ENCODE results near the gene SLC35B3. TPM values are rescaled to one million over a fixed set of nuclear protein-coding genes. Genes with fewer than 3 reads are reported as not detected.

The SLC35B3 gene
- polyA plus RNA-seq: 30.1 TPM
- long read RNA-seq, donor 1, partial matches to known transcripts: 0 of 1 reads
- long read RNA-seq, donor 1, other reads (novel, unspliced or antisense): 0 of 1 reads
- long read RNA-seq, donor 2, partial matches to known transcripts: 12 of 15 reads
- long read RNA-seq, donor 2, other reads (novel, unspliced or antisense): 0 of 15 reads
- long read RNA-seq, donor 3, partial matches to known transcripts: 13 of 14 reads
- long read RNA-seq, donor 3, other reads (novel, unspliced or antisense): 0 of 14 reads
- long read RNA-seq, donor 4, partial matches to known transcripts: 0 of 1 reads
- long read RNA-seq, donor 4, other reads (novel, unspliced or antisense): 0 of 1 reads
- long read RNA-seq, donor 5, partial matches to known transcripts: 0 of 1 reads
- long read RNA-seq, donor 5, other reads (novel, unspliced or antisense): 0 of 1 reads
- long read RNA-seq, donor 6, partial matches to known transcripts: 0 of 3 reads
- long read RNA-seq, donor 6, other reads (novel, unspliced or antisense): 0 of 3 reads
- long read RNA-seq, donor 7: 0 reads
- long read RNA-seq, donor 8, transcript SLC35B3-202 (11 exons, 1,973 nt): major isoform, 5 of 5 reads
- long read RNA-seq, donor 8, partial matches to known transcripts: 0 of 5 reads
- long read RNA-seq, donor 8, other reads (novel, unspliced or antisense): 0 of 5 reads
- long read RNA-seq, donor 9, partial matches to known transcripts: 0 of 8 reads
- long read RNA-seq, donor 9, other reads (novel, unspliced or antisense): 6 of 8 reads
- long read RNA-seq, donor 10, partial matches to known transcripts: 0 of 3 reads
- long read RNA-seq, donor 10, other reads (novel, unspliced or antisense): 0 of 3 reads
- long read RNA-seq, donor 11, partial matches to known transcripts: 0 of 5 reads
- long read RNA-seq, donor 11, other reads (novel, unspliced or antisense): 0 of 5 reads

DNA sequence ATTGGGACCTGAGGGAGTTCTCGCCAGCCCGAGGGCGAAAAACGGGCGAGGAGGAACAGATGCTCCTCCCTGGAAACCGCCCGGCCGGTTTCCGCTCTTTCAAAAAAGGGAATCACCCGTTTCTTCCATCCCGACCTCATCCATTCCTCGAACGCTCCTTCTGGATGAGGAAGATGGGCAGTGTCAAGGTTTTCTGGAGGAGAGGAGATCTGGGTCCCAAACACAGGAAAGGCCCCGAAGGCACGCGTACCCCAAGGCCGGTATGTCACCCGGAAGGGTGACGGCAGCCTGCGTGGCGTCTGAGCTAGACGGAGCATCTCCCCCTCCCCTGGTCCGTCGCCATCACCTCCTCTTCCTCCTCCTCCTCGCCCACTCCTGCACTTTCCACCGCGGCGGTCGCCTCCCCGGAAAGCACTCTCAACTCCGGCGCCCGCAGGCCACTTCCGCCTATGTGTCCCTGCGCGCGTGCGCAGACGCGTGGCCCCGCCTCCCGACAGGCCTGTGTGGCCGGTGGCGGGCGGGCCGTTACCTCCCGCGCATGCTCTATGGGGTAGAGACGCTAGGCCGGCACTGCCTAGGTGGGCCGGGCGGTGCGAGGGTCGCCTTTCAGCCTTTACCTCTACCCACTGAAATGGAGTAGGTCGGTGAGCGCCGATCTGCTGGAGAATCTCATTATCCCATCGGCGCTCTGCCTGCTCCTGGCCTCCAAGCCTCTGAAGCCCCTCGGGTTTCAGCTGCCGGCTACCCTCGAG is at the start of gene SLC35B3:
TSS of gene SLC35B3 (minus strand) at position 453 of the 752 bp plus-strand sequence.
- no CpG with 5 or more reads among the region's 62 CpGs for WGBS (ENCODE audit: insufficient coverage, low lambda C conversion rate)
- Histone ChIP-seq H3K9me3 (ENCODE audit: control insufficient read depth, low read depth, low read length) (no peaks in the 10 kb centered on the region), H3K36me3 (ENCODE audit: control insufficient read depth, insufficient read depth, low read length) (peaks cover 2% of the 10 kb centered on the region), H3K27me3 (ENCODE audit: control insufficient read depth, insufficient read depth, low read length) (no peaks in the 10 kb centered on the region), H3K4me1 (ENCODE audit: control insufficient read depth, insufficient read depth, low read length) (no peaks in the 10 kb centered on the region), H3K4me3 (ENCODE audit: low read length) (peak within 1 kb of the TSS; percentile 74), H3K27ac (ENCODE audit: low read length) (peak within 1 kb of the TSS; percentile 74)
- DNase-seq: peak; percentile 93 to 96

DNA sequence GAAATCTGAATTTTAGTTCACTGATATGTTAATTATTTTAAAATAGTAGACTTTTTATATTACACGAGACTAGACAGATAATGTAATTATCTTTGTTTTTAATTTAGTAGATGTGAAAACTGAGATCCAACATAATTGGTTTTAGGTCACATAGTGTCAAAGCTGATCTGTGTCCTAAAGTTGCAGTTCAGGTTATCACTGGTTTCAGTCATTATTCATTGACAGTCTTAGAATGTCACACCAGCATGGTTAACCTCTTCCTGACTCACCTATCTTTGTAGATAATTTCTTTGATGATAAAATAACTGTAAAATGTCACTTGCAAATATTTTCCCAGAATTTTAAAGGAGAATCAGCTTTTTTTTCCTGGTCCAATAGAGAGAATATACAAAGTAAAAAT is 48.3 kb upstream of the SLC35B3 start:
- no peaks in the 10 kb centered on the region for H3K36me3 ChIP-seq (ENCODE audit: control insufficient read depth, insufficient read depth, low read length)
- H3K27me3 ChIP-seq (ENCODE audit: control insufficient read depth, insufficient read depth, low read length): no peaks in the 10 kb centered on the region
- no peak for DNase-seq
- no CpG with 5 or more reads among the region's 1 CpG for whole genome bisulfite sequencing (ENCODE audit: insufficient coverage, low lambda C conversion rate)
- no peaks in the 10 kb centered on the region for H3K4me1 ChIP-seq (ENCODE audit: control insufficient read depth, insufficient read depth, low read length)
- H3K9me3 ChIP-seq (ENCODE audit: control insufficient read depth, low read depth, low read length): no peaks in the 10 kb centered on the region
- no peak overlapping the region for H3K27ac ChIP-seq (ENCODE audit: low read length)
- H3K4me3 ChIP-seq (ENCODE audit: low read length): no peak overlapping the region

- Histone ChIP-seq H3K36me3 (ENCODE audit: control insufficient read depth, insufficient read depth, low read length) (no peaks in the 10 kb centered on the region), H3K27ac (ENCODE audit: low read length) (no peak overlapping the region), H3K4me1 (ENCODE audit: control insufficient read depth, insufficient read depth, low read length) (no peaks in the 10 kb centered on the region), H3K27me3 (ENCODE audit: control insufficient read depth, insufficient read depth, low read length) (no peaks in the 10 kb centered on the region), H3K9me3 (ENCODE audit: control insufficient read depth, low read depth, low read length) (no peaks in the 10 kb centered on the region), H3K4me3 (ENCODE audit: low read length) (no peak overlapping the region)
- DNase-seq: no peak
- WGBS (ENCODE audit: insufficient coverage, low lambda C conversion rate): 50% methylated on average over 2 of the region's 2 CpGs
These were observed 46.4 kb upstream of the SLC35B3 start for GRCh38 chr6:8481727-8482126.

GRCh38 chr6:8478418-8478817 is 43.1 kb upstream of the SLC35B3 start:
- no peak for DNase-seq
- no peak overlapping the region for H3K4me3 ChIP-seq (ENCODE audit: low read length)
- no peaks in the 10 kb centered on the region for H3K27me3 ChIP-seq (ENCODE audit: control insufficient read depth, insufficient read depth, low read length)
- H3K9me3 ChIP-seq (ENCODE audit: control insufficient read depth, low read depth, low read length): no peaks in the 10 kb centered on the region
- H3K4me1 ChIP-seq (ENCODE audit: control insufficient read depth, insufficient read depth, low read length): no peaks in the 10 kb centered on the region
- 92% methylated on average over 1 of the region's 1 CpG for WGBS (ENCODE audit: insufficient coverage, low lambda C conversion rate)
- no peaks in the 10 kb centered on the region for H3K36me3 ChIP-seq (ENCODE audit: control insufficient read depth, insufficient read depth, low read length)
- no peak overlapping the region for H3K27ac ChIP-seq (ENCODE audit: low read length)

DNA sequence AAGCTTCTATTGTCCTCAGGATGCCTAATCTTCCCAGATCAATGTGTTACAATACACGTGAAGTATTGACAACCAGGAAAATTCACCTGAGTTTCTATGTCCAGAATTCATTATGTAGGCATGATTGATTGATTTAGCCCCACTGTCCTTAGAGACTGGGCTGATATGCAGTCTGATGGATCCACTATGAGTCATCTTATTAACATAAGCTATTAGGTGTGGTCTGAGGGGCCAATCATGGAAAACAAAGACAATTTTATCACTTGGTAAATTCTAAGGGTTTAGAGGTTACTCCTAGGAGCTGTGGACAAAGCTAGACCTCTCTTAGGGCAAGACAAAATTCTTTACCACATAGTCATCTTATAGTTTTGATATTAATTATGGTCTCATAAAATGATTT is 41.3 kb upstream of the SLC35B3 start:
- DNase-seq: no peak
- no peaks in the 10 kb centered on the region for H3K4me1 ChIP-seq (ENCODE audit: control insufficient read depth, insufficient read depth, low read length)
- WGBS (ENCODE audit: insufficient coverage, low lambda C conversion rate): no CpG with 5 or more reads among the region's 1 CpG
- H3K36me3 ChIP-seq (ENCODE audit: control insufficient read depth, insufficient read depth, low read length): no peaks in the 10 kb centered on the region
- no peaks in the 10 kb centered on the region for H3K27me3 ChIP-seq (ENCODE audit: control insufficient read depth, insufficient read depth, low read length)
- no peak overlapping the region for H3K4me3 ChIP-seq (ENCODE audit: low read length)
- no peaks in the 10 kb centered on the region for H3K9me3 ChIP-seq (ENCODE audit: control insufficient read depth, low read depth, low read length)
- H3K27ac ChIP-seq (ENCODE audit: low read length): no peak overlapping the region

GRCh38 chr6:8468552-8469356 is 33.4 kb upstream of the SLC35B3 start:
- Histone ChIP-seq H3K4me1 (ENCODE audit: control insufficient read depth, insufficient read depth, low read length) (no peaks in the 10 kb centered on the region), H3K9me3 (ENCODE audit: control insufficient read depth, low read depth, low read length) (no peaks in the 10 kb centered on the region), H3K4me3 (ENCODE audit: low read length) (no peak overlapping the region), H3K36me3 (ENCODE audit: control insufficient read depth, insufficient read depth, low read length) (no peaks in the 10 kb centered on the region), H3K27ac (ENCODE audit: low read length) (no peak overlapping the region), H3K27me3 (ENCODE audit: control insufficient read depth, insufficient read depth, low read length) (no peaks in the 10 kb centered on the region)
- 72% methylated on average over 4 of the region's 6 CpGs for WGBS (ENCODE audit: insufficient coverage, low lambda C conversion rate)
- DNase-seq: no peak

DNA sequence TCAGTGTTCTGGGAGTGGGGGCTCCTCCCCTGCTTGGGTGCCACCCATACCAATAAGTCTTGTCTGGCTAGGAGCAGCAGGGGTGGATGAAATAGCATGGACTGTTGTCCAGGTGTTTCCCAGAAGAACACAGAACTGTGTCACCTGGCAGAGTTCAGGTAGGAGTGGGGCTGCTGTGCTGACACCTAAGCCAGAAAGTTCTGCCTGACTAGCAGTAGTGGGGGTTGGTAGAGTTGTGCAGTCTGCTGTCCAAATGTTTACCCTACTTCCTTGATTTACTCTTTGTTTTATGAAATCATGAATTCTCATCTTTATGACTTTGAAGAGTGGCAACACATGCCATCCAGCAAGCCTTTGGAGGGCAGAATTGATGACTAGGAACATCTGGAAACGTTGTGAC is 27.3 kb upstream of the SLC35B3 start:
- H3K4me1 ChIP-seq (ENCODE audit: control insufficient read depth, insufficient read depth, low read length): no peaks in the 10 kb centered on the region
- no peak overlapping the region for H3K4me3 ChIP-seq (ENCODE audit: low read length)
- DNase-seq: no peak
- H3K27me3 ChIP-seq (ENCODE audit: control insufficient read depth, insufficient read depth, low read length): no peaks in the 10 kb centered on the region
- no peak overlapping the region for H3K27ac ChIP-seq (ENCODE audit: low read length)
- H3K36me3 ChIP-seq (ENCODE audit: control insufficient read depth, insufficient read depth, low read length): no peaks in the 10 kb centered on the region
- H3K9me3 ChIP-seq (ENCODE audit: control insufficient read depth, low read depth, low read length): no peaks in the 10 kb centered on the region
- WGBS (ENCODE audit: insufficient coverage, low lambda C conversion rate): 57% methylated on average over 1 of the region's 1 CpG

DNA sequence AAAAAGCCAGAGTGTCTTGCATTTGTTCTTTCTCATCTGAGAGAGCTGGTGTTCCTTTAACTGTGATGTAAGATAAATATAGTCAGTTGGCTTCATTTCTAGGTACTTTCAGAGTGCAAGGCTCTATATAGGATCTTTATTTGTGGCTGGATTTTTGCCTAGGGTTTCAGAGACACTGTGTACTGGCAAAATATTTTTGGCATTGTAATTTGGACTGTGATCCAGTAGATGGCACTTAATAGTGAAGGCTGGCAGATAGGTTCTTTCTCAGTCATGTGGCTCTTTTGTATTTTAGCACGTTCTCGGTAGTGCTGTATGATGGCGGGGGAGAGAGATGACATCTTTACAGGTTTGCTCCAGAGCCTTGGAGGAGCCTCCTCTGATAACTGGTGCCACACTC is 26.8 kb upstream of the SLC35B3 start:
- WGBS (ENCODE audit: insufficient coverage, low lambda C conversion rate): no CpG with 5 or more reads among the region's 3 CpGs
- Histone ChIP-seq H3K9me3 (ENCODE audit: control insufficient read depth, low read depth, low read length) (no peaks in the 10 kb centered on the region), H3K4me3 (ENCODE audit: low read length) (no peak overlapping the region), H3K36me3 (ENCODE audit: control insufficient read depth, insufficient read depth, low read length) (no peaks in the 10 kb centered on the region), H3K4me1 (ENCODE audit: control insufficient read depth, insufficient read depth, low read length) (no peaks in the 10 kb centered on the region), H3K27ac (ENCODE audit: low read length) (no peak overlapping the region), H3K27me3 (ENCODE audit: control insufficient read depth, insufficient read depth, low read length) (no peaks in the 10 kb centered on the region)
- no peak for DNase-seq

DNA sequence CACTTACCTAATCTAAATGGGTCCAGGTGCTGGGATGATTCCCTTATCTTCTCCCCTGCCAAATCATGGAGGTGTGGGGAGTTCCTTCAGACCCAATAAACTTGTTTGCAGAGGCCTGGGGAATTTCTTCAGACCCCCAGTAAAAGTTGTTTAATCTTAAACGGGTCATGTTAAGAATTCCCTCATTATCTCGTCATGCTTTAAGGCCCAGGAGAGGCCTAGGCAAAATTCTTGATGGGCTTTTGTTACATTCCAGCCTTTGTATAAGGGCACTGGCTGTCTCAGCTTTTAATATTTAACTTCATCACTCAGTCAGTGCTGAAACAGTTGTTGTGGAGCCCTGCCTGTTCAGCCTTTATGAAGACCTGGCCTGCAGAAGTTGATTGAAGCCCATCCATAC is 11.0 kb upstream of the SLC35B3 start:
- no CpG with 5 or more reads among the region's 2 CpGs for WGBS (ENCODE audit: insufficient coverage, low lambda C conversion rate)
- no peaks in the 10 kb centered on the region for H3K27me3 ChIP-seq (ENCODE audit: control insufficient read depth, insufficient read depth, low read length)

More for the DNA sequence above, 11.0 kb upstream of the SLC35B3 start:
- no peaks in the 10 kb centered on the region for H3K36me3 ChIP-seq (ENCODE audit: control insufficient read depth, insufficient read depth, low read length)
- peaks cover 3% of the 10 kb centered on the region for H3K4me1 ChIP-seq (ENCODE audit: control insufficient read depth, insufficient read depth, low read length)
- DNase-seq: no peak
- H3K9me3 ChIP-seq (ENCODE audit: control insufficient read depth, low read depth, low read length): no peaks in the 10 kb centered on the region
- no peak overlapping the region for H3K27ac ChIP-seq (ENCODE audit: low read length)
- no peak overlapping the region for H3K4me3 ChIP-seq (ENCODE audit: low read length)

Data from large intestine (tissue), 12 donors.